Right lobe of liver (tissue), 4 donors: Measurements from ENCODE around the gene DSE.

Experiments
- CTCF ChIP-seq, 4 donors: fragments of 200-600 bp in 3 of 4; fragments of 450-650 bp in 1 of 4; IDR thresholded peaks; one replicate each; pipeline versions ENCODE4 v1.5.1 to v1.8.0; 2016 to 2022; ENCODE audit warnings: antibody characterized with exemption in 4 of 4, mild to moderate bottlenecking in 2 of 4
- POLR2A ChIP-seq: fragments of 450-650 bp; IDR thresholded peaks from one replicate; pipeline ENCODE4 v1.6.1; 2017; ENCODE audit warnings: antibody characterized with exemption, mild to moderate bottlenecking
- donor health status: DM: no; HTN: no; CAD: no.
- donor health status: DM: no; HTN: no; CAD: no.
- donor health status: DM: no; HTN: yes; CAD: no.

- TF ChIP-seq CTCF (IDR thresholded peaks at IDR 0.05) (no peak), POLR2A (no peak)
These were observed 16.6 kb downstream of the DSE start for GRCh38 chr6:116387374-116387773.
